ENCODE data around the gene RASGEF1C.

The RASGEF1C gene

GRCh38 chr5:180143656-180144364 is 65.2 kb downstream of the RASGEF1C start:
- POLR2A ChIA-PET, result no interaction called here
- DNase-seq (ENCODE audit: extremely low spot score), result no peak
- CTCF ChIA-PET, result no interaction called here
- TF ChIP-seq SP1 (IDR thresholded peaks at IDR 0.05), result no peak
- no peak for TF ChIP-seq TARDBP (IDR thresholded peaks at IDR 0.05)
- TF ChIP-seq ZNF384 (IDR thresholded peaks at IDR 0.05), result no peak
- TF ChIP-seq ARNT (IDR thresholded peaks at IDR 0.05), result no peak

- ChIA-PET POLR2A (no interaction called here), CTCF (no interaction called here)
- DNase-seq (ENCODE audit: extremely low spot score), result no peak
- TF ChIP-seq NFRKB (IDR thresholded peaks at IDR 0.05) (no peak), FOXA1 (IDR thresholded peaks at IDR 0.05) (no peak), ELF4 (IDR thresholded peaks at IDR 0.05) (no peak), L3MBTL2 (conservative IDR thresholded peaks at IDR 0.05) (no peak), CTBP1 (IDR thresholded peaks at IDR 0.05; ENCODE audit: borderline replicate concordance) (no peak), FOXK2 (IDR thresholded peaks at IDR 0.05) (no peak), FOXM1 (IDR thresholded peaks at IDR 0.05; ENCODE audit: borderline replicate concordance) (no peak), ARNT (IDR thresholded peaks at IDR 0.05) (no peak), SUZ12 (IDR thresholded peaks at IDR 0.05) (no peak), HDGF (IDR thresholded peaks at IDR 0.05; ENCODE audit: borderline replicate concordance) (no peak), PKNOX1 (IDR thresholded peaks at IDR 0.05) (no peak), BHLHE40 (IDR thresholded peaks at IDR 0.05; ENCODE audit: borderline replicate concordance) (no peak)
Observed at GRCh38 chr5:180142824-180143610, 66.0 kb downstream of the RASGEF1C start.

GRCh38 chr5:180142021-180142765 is 66.8 kb downstream of the RASGEF1C start:
- CTCF ChIA-PET, result no interaction called here
- POLR2A ChIA-PET, result no interaction called here
- TF ChIP-seq ARNT (IDR thresholded peaks at IDR 0.05) (no peak), FOXM1 (IDR thresholded peaks at IDR 0.05; ENCODE audit: borderline replicate concordance) (no peak), CTBP1 (IDR thresholded peaks at IDR 0.05; ENCODE audit: borderline replicate concordance) (no peak), TARDBP (IDR thresholded peaks at IDR 0.05) (no peak), LEF1 (IDR thresholded peaks at IDR 0.05; ENCODE audit: borderline replicate concordance) (no peak), L3MBTL2 (conservative IDR thresholded peaks at IDR 0.05) (no peak), ZNF384 (IDR thresholded peaks at IDR 0.05) (no peak), SP1 (IDR thresholded peaks at IDR 0.05) (no peak), HDGF (IDR thresholded peaks at IDR 0.05; ENCODE audit: borderline replicate concordance) (no peak), PKNOX1 (IDR thresholded peaks at IDR 0.05) (no peak), ELF4 (IDR thresholded peaks at IDR 0.05) (no peak), FOXA1 (IDR thresholded peaks at IDR 0.05) (no peak), FOXK2 (IDR thresholded peaks at IDR 0.05) (no peak)
- no peak for DNase-seq (ENCODE audit: extremely low spot score)

GRCh38 chr5:180141068-180141660 is 67.8 kb downstream of the RASGEF1C start:
- TF ChIP-seq FOXA1 (IDR thresholded peaks at IDR 0.05) (no peak), HDGF (IDR thresholded peaks at IDR 0.05; ENCODE audit: borderline replicate concordance) (no peak), ZNF384 (IDR thresholded peaks at IDR 0.05) (no peak), ARNT (IDR thresholded peaks at IDR 0.05) (no peak), FOXM1 (IDR thresholded peaks at IDR 0.05; ENCODE audit: borderline replicate concordance) (no peak), BHLHE40 (IDR thresholded peaks at IDR 0.05; ENCODE audit: borderline replicate concordance) (no peak), SP1 (IDR thresholded peaks at IDR 0.05) (no peak), LEF1 (IDR thresholded peaks at IDR 0.05; ENCODE audit: borderline replicate concordance) (no peak), L3MBTL2 (conservative IDR thresholded peaks at IDR 0.05) (no peak), FOXK2 (IDR thresholded peaks at IDR 0.05) (no peak), SUZ12 (IDR thresholded peaks at IDR 0.05) (no peak)
- ChIA-PET POLR2A (no interaction called here), CTCF (no interaction called here)
- DNase-seq (ENCODE audit: extremely low spot score), result no peak

GRCh38 chr5:180140571-180140970 is 68.4 kb downstream of the RASGEF1C start:
- ChIA-PET POLR2A (no interaction called here), CTCF (no interaction called here)
- no peak for TF ChIP-seq FOXA1 (IDR thresholded peaks at IDR 0.05)
- no peak for DNase-seq (ENCODE audit: extremely low spot score)

GRCh38 chr5:180140079-180140554 is 68.9 kb downstream of the RASGEF1C start:
- DNase-seq (ENCODE audit: extremely low spot score), result no peak
- ChIA-PET POLR2A (no interaction called here), CTCF (no interaction called here)
- TF ChIP-seq LEF1 (IDR thresholded peaks at IDR 0.05; ENCODE audit: borderline replicate concordance), result no peak
- TF ChIP-seq PKNOX1 (IDR thresholded peaks at IDR 0.05), result no peak
- TF ChIP-seq FOXM1 (IDR thresholded peaks at IDR 0.05; ENCODE audit: borderline replicate concordance), result no peak
- no peak for TF ChIP-seq SP1 (IDR thresholded peaks at IDR 0.05)
- no peak for TF ChIP-seq ARNT (IDR thresholded peaks at IDR 0.05)
- no peak for TF ChIP-seq BHLHE40 (IDR thresholded peaks at IDR 0.05; ENCODE audit: borderline replicate concordance)
- no peak for TF ChIP-seq ZNF384 (IDR thresholded peaks at IDR 0.05)
- no peak for TF ChIP-seq HDGF (IDR thresholded peaks at IDR 0.05; ENCODE audit: borderline replicate concordance)
- no peak for TF ChIP-seq SUZ12 (IDR thresholded peaks at IDR 0.05)
- TF ChIP-seq FOXK2 (IDR thresholded peaks at IDR 0.05), result no peak
- TF ChIP-seq ELF4 (IDR thresholded peaks at IDR 0.05), result no peak
